ENCODE results near the gene APOB. TPM values are rescaled to one million over a fixed set of nuclear protein-coding genes. Genes with fewer than 3 reads are reported as not detected.

The APOB gene
- total and polyA plus RNA-seq, 2 of the 8 experiments (the other 6 are each of a cell fraction or from before 2014, with no cell fraction given) = 0.15 to 0.61 TPM

- Histone ChIP-seq H4K20me1 (replicated peaks in 1 of 2; ENCODE audit: control insufficient read depth in 1 of 2, insufficient read depth in 2 of 2, low read length in 2 of 2) (no peaks in the 10 kb centered on the region), H3K4ac (replicated peaks; ENCODE audit: insufficient read length, low read depth, low read length) (no peak overlapping the region), H3K36me3 (ENCODE audit: control insufficient read depth in 2 of 4, insufficient read depth in 4 of 4, low read length in 3 of 4) (no peaks in the 10 kb centered on the region), H3K27ac (ENCODE audit: low read depth, low read length) (no peak overlapping the region), H3K4me3 (ENCODE audit: extremely low read depth in 1 of 4, insufficient read depth in 2 of 4, low read depth in 3 of 4, low read length in 4 of 4) (no peak overlapping the region), H3K56ac (replicated peaks; ENCODE audit: insufficient read length, low read depth, low read length) (no peak overlapping the region), H3K9me3 (ENCODE audit: insufficient read depth in 2 of 2, low read depth in 1 of 2, low read length in 1 of 2) (no peaks in the 10 kb centered on the region; a peak in 2 of 4 replicates), H2BK12ac (ENCODE audit: low read depth, low read length) (no peak overlapping the region), H3K18ac (ENCODE audit: extremely low read depth, low read length) (no peak overlapping the region), H3K4me2 (ENCODE audit: insufficient read depth in 1 of 2, low read depth in 2 of 2, low read length in 2 of 2) (no peak overlapping the region), H4K91ac (replicated peaks; ENCODE audit: insufficient read length, low read length) (no peak overlapping the region), H2BK15ac (ENCODE audit: low read length) (no peak overlapping the region), H2AFZ (ENCODE audit: low read length) (no peak overlapping the region), H4K8ac (ENCODE audit: extremely low read depth, insufficient read depth, low read length) (no peak overlapping the region), H2BK120ac (replicated peaks; ENCODE audit: low read depth, low read length) (no peak overlapping the region), H3K14ac (ENCODE audit: insufficient read length) (no peak overlapping the region), H3K4me1 (replicated peaks in 1 of 4; ENCODE audit: control insufficient read depth in 3 of 4, insufficient read depth in 4 of 4, low read length in 3 of 4) (no peaks in the 10 kb centered on the region), H3K79me1 (ENCODE audit: low read depth, low read length) (no peaks in the 10 kb centered on the region), H4K5ac (ENCODE audit: insufficient read length, low read depth, low read length) (no peak overlapping the region), H3K27me3 (replicated peaks in 1 of 4; ENCODE audit: control insufficient read depth in 3 of 4, extremely low read depth in 1 of 4, insufficient read depth in 3 of 4, low read length in 3 of 4) (no peaks in the 10 kb centered on the region; a peak in 1 of 7 replicates), H2BK20ac (ENCODE audit: low read length) (no peak overlapping the region), H3K23ac (ENCODE audit: insufficient read length) (no peak overlapping the region), H2AK5ac (ENCODE audit: low read depth, low read length) (no peak overlapping the region), H3K23me2 (ENCODE audit: low read depth, low read length) (no peaks in the 10 kb centered on the region), H2BK5ac (ENCODE audit: low read depth, low read length) (no peak overlapping the region), H3K79me2 (ENCODE audit: control insufficient read depth in 1 of 2, insufficient read depth in 2 of 2, low read length in 2 of 2) (no peaks in the 10 kb centered on the region), H3K9ac (replicated peaks in 1 of 4; ENCODE audit: extremely low read depth in 1 of 4, low read depth in 3 of 4, low read length in 3 of 4) (no peak overlapping the region)
- TF ChIP-seq PHF8 (conservative IDR thresholded peaks at IDR 0.05; ENCODE audit: low read depth, low read length) = no peak
- TF ChIP-seq SRF (IDR thresholded peaks at IDR 0.05; ENCODE audit: low read depth, low read length) = no peak
- no peak for TF ChIP-seq ATF3 (IDR thresholded peaks at IDR 0.05; ENCODE audit: insufficient read depth, low read depth, low read length)
- TF ChIP-seq RXRA (IDR thresholded peaks at IDR 0.05; ENCODE audit: insufficient read depth, low read depth, low read length) = no peak
- TF ChIP-seq YY1 (IDR thresholded peaks at IDR 0.05; ENCODE audit: low read depth, low read length) = no peak
- TF ChIP-seq NANOG (IDR thresholded peaks at IDR 0.05; ENCODE audit: insufficient read depth, low read depth, low read length, poor library complexity, severe bottlenecking) = no peak
- TF ChIP-seq MAFK (IDR thresholded peaks at IDR 0.05; ENCODE audit: low read depth, low read length) = no peak
- no peak for TF ChIP-seq SIRT6 (IDR thresholded peaks at IDR 0.05; ENCODE audit: low read length)
- no peak for TF ChIP-seq CHD1 (IDR thresholded peaks at IDR 0.05; ENCODE audit: low read depth, low read length)
- CTCF ChIA-PET (ENCODE audit: partially characterized antibody) = interaction anchor here (0.8 to 2.8 kb wide), 4 partner anchors 17 to 48 kb away, joined by 3 to 9 read pairs (median 4); no protein-coding TSS in a partner anchor
- 84% methylated on average over 2 of the region's 2 CpGs; no CpG with 5 or more reads in 1 of the 2 experiments for whole genome bisulfite sequencing, 2 experiments (ENCODE audit: extremely low coverage in 1 of 2, insufficient coverage in 1 of 2, insufficient read length in 1 of 2, insufficient replicate concordance in 2 of 2, low coverage in 1 of 2, low lambda C conversion rate in 2 of 2, missing lambda C conversion rate in 1 of 2)
- DNase-seq (ENCODE audit: low read depth in 1 of 2, low spot score in 2 of 2) = no peak
- no peak for FAIRE-seq
- POLR2A ChIA-PET (ENCODE audit: partially characterized antibody) = no interaction called here
These were observed 34.1 kb downstream of the APOB start for GRCh38 chr2:21009662-21010225.

All from H1 (cell line).